Adrenal gland (tissue), 5 donors: ENCODE results near the gene STK32C.

Experiments
- CTCF ChIP-seq, 6 experiments: fragments of 450-650 bp in 4 of 6; fragments of 200-600 bp in 2 of 6; sonication (generic) in 1 of 6; IDR thresholded peaks; 1 replicate in 5 of 6; 2 replicates in 1 of 6; pipeline versions ENCODE4 v1.5.1 to v1.8.0; 2016 to 2021; ENCODE audit warnings: antibody characterized with exemption in 6 of 6, mild to moderate bottlenecking in 2 of 6, moderate library complexity in 1 of 6
- POLR2A ChIP-seq, 2 donors: fragments of 450-650 bp; IDR thresholded peaks; one replicate each; pipeline ENCODE4 v1.6.1; 2017; ENCODE audit warnings: antibody characterized with exemption in 2 of 2, mild to moderate bottlenecking in 2 of 2, moderate library complexity in 1 of 2
- donor health status: DM: no; HTN: no; CAD: no.

GRCh38 chr10:132193907-132194552, 113.7 kb downstream of the STK32C start:
- TF ChIP-seq CTCF (IDR thresholded peaks at IDR 0.05) = no peak
- no peak for TF ChIP-seq POLR2A (IDR thresholded peaks at IDR 0.05)
